IgD-negative memory B cell (primary cell): ENCODE measurements around the gene LNX1. TPM values are rescaled to one million over a fixed set of nuclear protein-coding genes. Genes with fewer than 3 reads are reported as not detected.
A peak's percentile ranks its signal among the peaks of the same experiment; 100 is the strongest.

ENCODE experiments used
- H3K27ac Mint-ChIP-seq, 3 donors: one replicate each; pipeline ENCODE4 v1.8.0; 2020 to 2022; ENCODE audit warnings: mild to moderate bottlenecking in 3 of 3, mixed read lengths in 3 of 3, moderate library complexity in 1 of 3
- H3K27me3 Mint-ChIP-seq: one replicate; pipeline ENCODE4 v1.8.0; 2021; ENCODE audit warnings: mixed read lengths
- H3K36me3 Mint-ChIP-seq: one replicate; pipeline ENCODE4 v1.8.0; 2020; ENCODE audit warnings: mild to moderate bottlenecking, mixed read lengths
- H3K4me1 Mint-ChIP-seq, 3 donors: one replicate each; pipeline ENCODE4 v1.8.0; 2020 to 2022; ENCODE audit warnings: mixed read lengths in 3 of 3, mild to moderate bottlenecking in 1 of 3
- H3K4me3 Mint-ChIP-seq, 4 donors: one replicate each; pipeline ENCODE4 v1.8.0; 2020 to 2022; ENCODE audit warnings: mild to moderate bottlenecking in 4 of 4, mixed read lengths in 4 of 4, moderate library complexity in 3 of 4
- H3K9me3 Mint-ChIP-seq, 3 donors: one replicate each; pipeline ENCODE4 v1.8.0; 2020 to 2021; ENCODE audit warnings: mixed read lengths in 3 of 3, mild to moderate bottlenecking in 1 of 3
- polyA plus RNA-seq: library from polyadenylated mRNA; unstranded; fragments of 300-500 nt; fragmentation: Illumina TruSeq; gene quantifications from one replicate; pipeline ENCODE4 v1.2.3, GENCODE V29; 2021

Gene LNX1
- polyA plus RNA-seq, 1 donor from 2014 or later = 0.53 TPM

GRCh38 chr4:53545942-53546581 is 45.2 kb downstream of the LNX1 start:
- Mint-ChIP-seq H3K9me3 (peaks cover 0 to 9% (median 5%) of the 10 kb centered on the region in 3 donors), H3K27me3 (peaks cover 2% of the 10 kb centered on the region), H3K4me1 (no peaks in the 10 kb centered on the region), H3K27ac (no peak overlapping the region), H3K4me3 (no peak overlapping the region), H3K36me3 (no peaks in the 10 kb centered on the region)

- Mint-ChIP-seq H3K9me3 (peaks cover 0 to 9% (median 5%) of the 10 kb centered on the region in 3 donors), H3K4me3 (no peak overlapping the region), H3K4me1 (no peaks in the 10 kb centered on the region), H3K27me3 (peaks cover 2% of the 10 kb centered on the region), H3K36me3 (no peaks in the 10 kb centered on the region), H3K27ac (no peak overlapping the region)
Measured at GRCh38 chr4:53545273-53545672, 46.0 kb downstream of the LNX1 start.

GRCh38 chr4:53543561-53543960 is 47.7 kb downstream of the LNX1 start:
- H3K27me3 Mint-ChIP-seq = peaks cover 5% of the 10 kb centered on the region
- H3K27ac Mint-ChIP-seq = no peak overlapping the region
- H3K36me3 Mint-ChIP-seq = no peaks in the 10 kb centered on the region
- no peak overlapping the region for H3K4me3 Mint-ChIP-seq
- no peaks in the 10 kb centered on the region for H3K4me1 Mint-ChIP-seq
- peaks cover 0 to 3% (median 3%) of the 10 kb centered on the region in 3 donors for H3K9me3 Mint-ChIP-seq

DNA sequence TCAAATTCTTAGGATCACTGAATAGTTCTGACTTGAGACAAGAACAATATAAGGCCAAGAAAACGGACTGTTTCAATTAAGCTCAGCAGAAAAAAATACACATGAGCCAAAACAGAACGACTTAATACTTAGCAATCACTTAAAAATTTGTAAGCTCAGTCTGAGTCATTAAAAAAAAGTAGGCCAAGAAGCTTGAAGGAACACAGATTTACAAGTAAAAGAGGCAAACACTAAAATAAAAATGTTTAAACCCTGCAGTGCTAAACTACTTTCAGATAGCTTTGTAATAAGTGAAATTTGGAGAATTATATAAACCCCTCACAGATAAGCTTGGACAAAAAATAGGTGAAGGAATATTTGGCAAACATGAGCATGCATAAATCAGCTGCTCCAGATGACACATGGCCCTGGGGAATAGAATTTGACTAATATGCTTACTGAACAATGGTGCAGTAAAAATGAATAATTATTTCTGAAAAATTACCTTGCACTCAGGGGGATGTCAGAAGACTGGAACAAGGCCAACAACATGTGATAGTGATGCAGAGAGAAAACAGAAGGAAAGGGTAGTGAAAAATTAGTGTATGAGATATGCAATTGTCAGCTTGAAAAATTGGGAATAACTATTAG is 49.6 kb downstream of the LNX1 start:
- Mint-ChIP-seq H3K36me3 (no peaks in the 10 kb centered on the region), H3K27ac (no peak overlapping the region), H3K4me1 (no peaks in the 10 kb centered on the region), H3K27me3 (peaks cover 11% of the 10 kb centered on the region), H3K9me3 (no peaks in the 10 kb centered on the region), H3K4me3 (no peak overlapping the region)

DNA sequence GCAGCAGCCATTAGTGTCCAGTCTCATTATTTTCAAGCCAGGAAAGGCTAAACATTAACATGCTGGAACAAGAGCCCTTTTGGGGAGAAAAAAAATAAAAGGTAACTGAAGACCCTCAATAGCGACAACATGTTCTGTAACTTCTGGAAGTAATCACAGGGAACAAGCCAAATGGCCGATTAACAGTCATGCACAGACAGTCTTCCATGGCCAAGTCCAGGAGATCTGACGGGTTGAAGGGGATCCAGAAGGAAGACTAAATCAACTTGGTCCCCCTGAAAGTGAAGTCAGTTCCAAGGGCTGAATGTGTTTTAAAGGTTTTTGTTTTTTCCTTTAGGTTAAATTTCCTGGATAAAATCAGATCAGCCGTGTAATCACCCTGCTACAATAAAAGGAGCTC is 52.5 kb downstream of the LNX1 start:
- H3K27me3 Mint-ChIP-seq = peaks cover 13% of the 10 kb centered on the region
- H3K4me1 Mint-ChIP-seq = peaks cover 0 to 4% (median 0%) of the 10 kb centered on the region in 3 donors
- no peaks in the 10 kb centered on the region for H3K36me3 Mint-ChIP-seq

GRCh38 chr4:53537606-53538005 is 53.7 kb downstream of the LNX1 start:
- peaks cover 13% of the 10 kb centered on the region for H3K27me3 Mint-ChIP-seq
- H3K9me3 Mint-ChIP-seq = no peaks in the 10 kb centered on the region
- no peak overlapping the region for H3K27ac Mint-ChIP-seq
- peaks cover 0 to 4% (median 0%) of the 10 kb centered on the region in 3 donors for H3K4me1 Mint-ChIP-seq
- no peak overlapping the region for H3K4me3 Mint-ChIP-seq
- no peaks in the 10 kb centered on the region for H3K36me3 Mint-ChIP-seq

More for the DNA sequence above, 52.5 kb downstream of the LNX1 start:
- H3K9me3 Mint-ChIP-seq = no peaks in the 10 kb centered on the region
- peak overlapping the region in 1 of 3 donors; percentile 39 for H3K27ac Mint-ChIP-seq
- H3K4me3 Mint-ChIP-seq = no peak overlapping the region

DNA sequence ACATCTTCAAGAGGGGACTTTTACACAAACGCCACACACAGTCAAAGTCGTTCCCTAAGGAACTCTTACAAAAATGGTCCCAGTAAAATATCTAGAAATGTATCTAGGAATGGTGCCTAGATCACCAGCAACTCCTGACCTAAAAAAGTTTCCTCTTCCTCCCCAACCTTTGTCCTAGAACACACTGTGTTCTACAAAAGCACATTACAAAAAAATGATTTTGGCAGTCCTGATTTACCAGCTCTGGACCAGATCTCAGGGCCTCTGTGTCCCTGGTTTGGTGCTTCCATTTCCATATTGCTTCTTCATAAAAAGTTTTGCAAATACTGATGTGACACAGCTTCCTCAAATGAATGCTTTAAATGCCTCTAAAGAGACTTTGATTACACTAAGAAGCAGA is 55.0 kb downstream of the LNX1 start:
- peaks cover 13% of the 10 kb centered on the region for H3K27me3 Mint-ChIP-seq
- H3K27ac Mint-ChIP-seq = no peak overlapping the region

GRCh38 chr4:53535567-53535966 is 55.7 kb downstream of the LNX1 start:
- Mint-ChIP-seq H3K4me1 (peaks cover 0 to 4% (median 0%) of the 10 kb centered on the region in 3 donors), H3K9me3 (no peaks in the 10 kb centered on the region), H3K27me3 (peaks cover 13% of the 10 kb centered on the region), H3K27ac (no peak overlapping the region), H3K4me3 (no peak overlapping the region), H3K36me3 (no peaks in the 10 kb centered on the region)

More for the DNA sequence above, 55.0 kb downstream of the LNX1 start:
- H3K4me1 Mint-ChIP-seq = peaks cover 0 to 4% (median 0%) of the 10 kb centered on the region in 3 donors
- H3K36me3 Mint-ChIP-seq = no peaks in the 10 kb centered on the region
- peak overlapping the region in 1 of 4 donors; percentile 61 for H3K4me3 Mint-ChIP-seq
- H3K9me3 Mint-ChIP-seq = no peaks in the 10 kb centered on the region

DNA sequence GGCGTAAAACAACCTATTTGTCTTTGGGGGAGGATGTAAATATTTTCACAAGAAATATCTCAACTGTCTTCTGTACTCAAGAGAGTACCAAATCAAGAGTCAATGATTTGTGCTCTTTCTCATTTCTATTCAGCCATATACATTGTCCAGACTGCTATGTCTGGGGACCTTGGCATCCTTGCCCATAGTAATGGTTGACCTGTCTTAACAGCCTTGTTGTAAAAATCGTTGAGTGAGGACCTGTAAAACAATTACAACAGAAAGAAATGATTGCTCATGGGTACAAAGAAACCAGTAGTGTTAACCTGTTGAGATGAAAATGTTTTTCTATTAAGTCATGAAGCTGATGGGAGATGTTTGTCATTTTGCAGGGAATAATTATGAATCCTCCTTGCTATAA is 56.6 kb downstream of the LNX1 start:
- Mint-ChIP-seq H3K4me1 (peaks cover 0 to 4% (median 0%) of the 10 kb centered on the region in 3 donors), H3K4me3 (no peak overlapping the region), H3K9me3 (no peaks in the 10 kb centered on the region), H3K27ac (no peak overlapping the region), H3K27me3 (peaks cover 13% of the 10 kb centered on the region), H3K36me3 (no peaks in the 10 kb centered on the region)

DNA sequence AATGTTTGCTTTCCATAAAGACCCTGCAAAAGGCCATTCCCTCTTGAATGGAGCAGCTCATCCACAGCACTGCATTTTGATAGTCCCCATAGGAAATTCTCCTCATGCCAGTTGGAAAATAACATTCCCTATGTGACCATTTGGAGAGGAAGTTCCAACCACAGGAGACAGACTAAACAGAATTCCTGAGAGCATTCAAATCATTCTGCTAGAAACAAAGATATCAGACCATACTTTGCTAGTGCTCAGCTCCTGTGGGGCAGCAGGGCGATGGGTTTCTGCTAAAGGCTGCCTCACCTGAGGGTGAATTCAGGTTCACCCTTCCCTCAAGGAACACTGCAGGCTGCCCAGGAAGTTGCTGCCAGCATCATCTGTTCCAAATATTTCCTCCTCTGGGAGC is 58.8 kb downstream of the LNX1 start:
- Mint-ChIP-seq H3K27ac (no peak overlapping the region), H3K4me1 (peaks cover 0 to 4% (median 0%) of the 10 kb centered on the region in 3 donors), H3K4me3 (no peak overlapping the region), H3K27me3 (peaks cover 5% of the 10 kb centered on the region), H3K9me3 (no peaks in the 10 kb centered on the region), H3K36me3 (no peaks in the 10 kb centered on the region)

DNA sequence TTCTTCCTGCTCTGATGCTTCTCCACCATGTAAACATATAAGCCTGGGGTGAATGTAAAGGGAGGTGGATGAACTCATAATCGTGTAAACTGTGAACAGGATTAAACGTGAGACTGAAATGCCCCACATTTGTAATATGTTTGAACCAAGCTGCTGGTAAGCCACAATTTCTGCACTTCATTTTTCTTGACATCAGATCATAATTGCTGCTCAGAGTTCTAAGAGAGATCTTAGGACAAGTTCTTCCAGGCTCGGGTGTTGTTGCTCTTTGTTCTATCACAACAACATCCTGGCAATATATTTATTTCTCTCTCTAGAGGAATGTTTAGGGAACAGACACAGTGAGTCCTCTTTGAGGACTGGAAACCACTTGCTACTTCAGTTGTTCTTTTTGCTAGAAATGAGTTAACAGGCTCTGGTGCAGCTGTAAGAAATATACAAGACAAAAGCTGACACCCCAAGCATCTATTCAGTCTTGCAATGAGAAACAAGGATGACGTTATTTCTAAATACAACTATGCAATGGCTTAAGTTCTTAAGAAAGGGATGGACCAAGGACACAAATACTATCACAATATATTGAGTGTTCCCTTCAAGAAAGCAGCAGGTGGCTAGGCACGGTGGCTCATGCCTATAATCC is 59.6 kb downstream of the LNX1 start:
- H3K27ac Mint-ChIP-seq = no peak overlapping the region
- no peak overlapping the region for H3K4me3 Mint-ChIP-seq
- no peaks in the 10 kb centered on the region for H3K9me3 Mint-ChIP-seq
- peaks cover 0 to 4% (median 0%) of the 10 kb centered on the region in 3 donors for H3K4me1 Mint-ChIP-seq
- H3K36me3 Mint-ChIP-seq = no peaks in the 10 kb centered on the region
- H3K27me3 Mint-ChIP-seq = peaks cover 2% of the 10 kb centered on the region

DNA sequence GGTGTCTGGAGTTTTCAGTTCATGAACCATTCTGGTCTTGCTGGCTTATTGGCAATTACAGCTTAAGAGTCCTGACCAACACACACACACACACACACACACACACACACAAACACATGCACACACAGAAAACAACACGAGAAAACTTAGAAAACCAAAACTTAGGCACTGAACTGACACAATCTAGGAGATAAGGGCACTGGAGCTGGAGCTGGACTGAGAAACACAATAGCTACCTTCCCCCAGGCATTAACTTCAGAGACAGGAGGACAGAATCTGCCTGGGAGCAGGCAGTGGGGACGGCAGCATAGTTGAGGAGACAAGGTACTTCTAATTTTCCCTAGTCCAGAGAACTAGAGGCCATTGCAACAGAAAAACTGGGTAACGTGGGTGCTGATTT is 62.3 kb downstream of the LNX1 start:
- no peak overlapping the region for H3K27ac Mint-ChIP-seq
- H3K9me3 Mint-ChIP-seq = no peaks in the 10 kb centered on the region
- peaks cover 4% of the 10 kb centered on the region for H3K27me3 Mint-ChIP-seq
- H3K4me1 Mint-ChIP-seq = no peaks in the 10 kb centered on the region
- H3K4me3 Mint-ChIP-seq = no peak overlapping the region
- peaks cover 1% of the 10 kb centered on the region for H3K36me3 Mint-ChIP-seq

DNA sequence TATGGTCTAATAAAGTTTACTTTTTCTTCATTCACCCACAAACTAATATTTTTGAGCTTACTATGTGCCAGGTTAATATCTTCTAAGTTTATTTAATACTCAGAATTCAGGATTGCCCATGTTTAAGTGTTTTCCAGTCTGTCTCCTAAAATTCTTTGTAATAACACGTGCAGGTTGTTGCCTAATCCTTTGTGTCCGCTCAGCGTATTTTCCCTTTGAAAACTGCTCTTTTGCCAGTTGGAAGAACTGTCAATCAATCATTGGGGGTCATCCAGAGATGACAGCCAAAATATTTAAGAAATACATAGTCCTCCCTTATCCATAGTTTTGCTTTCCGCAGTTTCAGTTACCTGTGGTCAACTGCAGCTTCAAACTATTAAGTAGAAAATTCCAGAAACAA is 63.4 kb downstream of the LNX1 start:
- Mint-ChIP-seq H3K27ac (no peak overlapping the region), H3K27me3 (peaks cover 4% of the 10 kb centered on the region), H3K36me3 (peaks cover 1% of the 10 kb centered on the region), H3K4me3 (no peak overlapping the region), H3K9me3 (no peaks in the 10 kb centered on the region), H3K4me1 (no peaks in the 10 kb centered on the region)

GRCh38 chr4:53527326-53527725 is 64.0 kb downstream of the LNX1 start:
- H3K27me3 Mint-ChIP-seq = peaks cover 4% of the 10 kb centered on the region
- H3K9me3 Mint-ChIP-seq = no peaks in the 10 kb centered on the region
- H3K27ac Mint-ChIP-seq = no peak overlapping the region
- H3K4me1 Mint-ChIP-seq = no peaks in the 10 kb centered on the region
- no peak overlapping the region for H3K4me3 Mint-ChIP-seq
- H3K36me3 Mint-ChIP-seq = peaks cover 1% of the 10 kb centered on the region

- Mint-ChIP-seq H3K27ac (no peak overlapping the region), H3K27me3 (peaks cover 8% of the 10 kb centered on the region), H3K36me3 (peaks cover 1% of the 10 kb centered on the region), H3K4me1 (no peaks in the 10 kb centered on the region), H3K9me3 (no peaks in the 10 kb centered on the region), H3K4me3 (no peak overlapping the region)
Measured at GRCh38 chr4:53522334-53522733, 69.0 kb downstream of the LNX1 start.
